Fibroblast of skin of left biceps (primary cell): Measurements from ENCODE around the gene ANKS1A.

ENCODE experiments used
- DNase-seq, 2 experiments: peaks; one replicate each; pipeline ENCODE4 v3.0.0-alpha.2; 2013; ENCODE audit warnings: low read depth in 2 of 2

The ANKS1A gene

GRCh38 chr6:34959224-34959623 lies 70.2 kb downstream of the ANKS1A start:
- DNase-seq, result no peak

DNA sequence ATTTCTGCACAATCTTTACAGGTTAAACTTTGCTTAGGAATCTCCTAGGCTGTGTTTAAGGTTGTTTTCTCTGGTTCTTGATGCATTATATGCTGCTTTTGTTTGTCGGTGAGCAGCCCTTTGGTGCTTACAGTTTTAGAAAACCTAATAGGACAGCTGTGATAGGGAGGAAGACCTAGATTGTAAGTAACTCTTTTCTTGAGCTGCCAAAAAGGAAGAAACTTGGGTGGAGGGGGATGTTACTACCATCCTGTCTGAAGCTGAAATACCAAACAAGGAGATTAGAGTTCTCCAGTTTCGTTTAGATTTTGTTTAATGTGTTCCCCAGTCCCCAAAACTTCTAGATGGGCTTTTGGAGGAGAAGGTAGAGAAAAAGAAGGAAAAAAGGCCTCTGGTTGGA lies 72.0 kb downstream of the ANKS1A start:
- DNase-seq, result no peak

GRCh38 chr6:34961574-34961973 lies 72.5 kb downstream of the ANKS1A start:
- DNase-seq, result no peak

DNA sequence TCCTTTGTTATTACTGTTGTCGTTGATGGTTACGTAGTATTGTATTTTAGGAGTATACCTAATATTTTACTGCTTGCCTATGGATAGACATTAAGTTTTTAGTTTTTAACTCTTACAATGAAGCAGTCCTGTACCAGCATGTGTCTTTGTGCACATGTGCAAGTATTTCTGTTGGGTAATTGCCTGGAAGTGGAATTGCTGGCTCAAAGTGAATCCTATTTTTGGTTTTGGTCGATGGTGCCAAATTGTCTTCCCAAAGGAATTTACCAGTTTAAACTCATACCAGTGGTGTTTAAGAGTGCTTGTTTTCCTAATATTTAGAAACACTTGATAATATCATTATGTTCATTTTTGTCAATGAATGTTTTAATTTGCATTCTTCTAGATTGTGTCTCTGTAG lies 75.5 kb downstream of the ANKS1A start:
- DNase-seq, result peak; percentile 47 to 57

DNA sequence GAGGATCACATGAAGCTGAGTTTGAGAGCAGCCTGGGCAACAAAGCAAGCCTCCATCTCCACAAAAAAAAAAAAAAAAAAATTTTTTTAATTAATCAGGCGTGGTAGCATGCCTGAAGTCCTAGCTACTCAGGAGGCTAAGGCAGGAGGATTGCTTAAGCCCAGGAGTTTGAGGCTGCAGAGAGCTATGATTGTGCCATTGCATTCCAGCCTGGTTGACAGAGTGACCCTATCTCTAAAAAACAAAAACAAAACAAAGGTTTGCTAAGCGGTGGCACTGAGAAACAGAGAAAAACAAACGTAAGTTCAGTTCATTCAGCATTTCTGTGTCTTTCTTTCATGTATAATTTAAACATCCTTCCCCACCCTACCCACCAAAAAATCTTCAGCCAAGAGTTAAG lies 78.4 kb downstream of the ANKS1A start:
- no peak for DNase-seq

DNA sequence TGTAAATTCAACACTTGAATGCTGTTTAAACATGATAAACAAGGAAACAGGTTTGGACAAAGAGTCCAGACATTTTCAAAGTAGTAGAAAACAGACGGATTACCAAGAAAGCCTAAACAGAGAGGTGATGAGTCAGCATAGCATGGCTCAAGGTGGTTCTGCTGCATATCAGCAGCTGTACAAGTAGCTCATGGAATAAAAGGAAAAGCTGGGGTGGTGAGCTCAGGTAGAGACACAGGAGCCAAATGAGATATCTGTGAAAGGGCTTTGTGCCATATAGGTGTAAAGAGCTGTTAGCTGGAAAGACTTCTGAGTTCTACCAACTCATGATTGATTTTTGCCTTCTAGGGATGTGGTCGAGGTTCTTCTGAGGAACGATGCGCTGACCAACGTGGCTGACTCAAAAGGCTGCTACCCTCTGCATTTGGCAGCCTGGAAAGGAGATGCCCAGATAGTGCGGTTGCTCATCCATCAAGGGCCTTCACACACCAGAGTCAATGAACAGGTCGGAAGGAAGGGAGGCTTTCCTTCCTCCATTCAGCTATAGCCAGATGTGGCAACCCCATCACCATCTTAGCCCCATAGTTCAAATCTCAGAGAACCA lies 80.7 kb downstream of the ANKS1A start:
- no peak for DNase-seq

- no peak for DNase-seq
Observed at GRCh38 chr6:34970488-34970887, 81.4 kb downstream of the ANKS1A start.

DNA sequence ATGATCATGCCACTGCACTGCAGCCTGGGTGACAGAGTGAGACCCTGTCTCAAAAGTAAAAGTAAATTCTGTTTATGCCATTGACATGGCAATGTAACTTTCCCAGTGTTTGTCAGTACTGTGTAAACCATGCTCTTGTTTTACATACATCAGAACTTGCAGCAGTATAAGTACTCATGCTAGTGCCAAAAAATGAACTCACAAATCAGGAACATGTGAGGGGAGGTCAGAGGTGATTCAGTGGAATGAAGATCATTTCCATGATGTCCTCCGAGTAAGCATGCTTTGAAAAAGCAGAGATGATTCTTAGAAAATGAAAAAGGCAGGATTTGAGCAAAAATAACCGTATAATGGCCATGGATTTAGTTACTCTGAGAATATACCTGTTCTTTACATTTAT lies 81.9 kb downstream of the ANKS1A start:
- DNase-seq, result peak; percentile 74 to 78

DNA sequence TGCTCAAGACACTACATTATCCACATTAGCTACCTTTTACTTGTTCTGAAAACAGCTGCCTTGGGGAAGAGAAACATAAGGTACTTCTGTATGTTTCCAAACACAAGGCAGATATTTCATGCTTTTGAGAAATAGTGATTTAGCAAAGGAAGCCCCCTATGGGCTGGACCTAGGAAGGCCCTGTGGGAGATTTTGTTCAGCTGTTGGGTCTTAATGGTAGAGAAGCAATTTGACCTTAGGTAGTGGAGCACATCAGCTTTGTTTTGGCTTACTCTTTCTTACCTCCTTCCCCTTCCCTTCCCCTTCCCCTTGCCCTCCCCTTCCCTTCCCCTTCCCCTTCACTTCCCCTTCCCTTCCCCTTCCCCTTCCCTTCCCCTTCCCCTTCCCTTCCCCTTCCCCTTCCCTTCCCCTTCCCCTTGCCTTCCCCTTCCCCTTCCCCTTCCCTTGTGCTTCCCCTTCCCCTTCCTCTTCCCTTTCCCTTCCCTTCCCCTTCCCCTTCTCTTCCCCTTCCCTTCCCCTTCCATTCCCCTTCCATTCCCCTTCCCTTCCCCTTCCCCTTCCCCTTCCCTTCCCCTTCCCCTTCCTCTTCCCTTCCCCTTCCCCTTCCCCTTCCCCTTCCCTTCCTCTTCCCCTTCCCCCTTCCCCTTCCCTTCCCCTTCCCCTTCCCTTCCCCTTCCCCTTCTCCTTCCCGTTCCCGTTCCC lies 84.6 kb downstream of the ANKS1A start:
- DNase-seq, result no peak

DNA sequence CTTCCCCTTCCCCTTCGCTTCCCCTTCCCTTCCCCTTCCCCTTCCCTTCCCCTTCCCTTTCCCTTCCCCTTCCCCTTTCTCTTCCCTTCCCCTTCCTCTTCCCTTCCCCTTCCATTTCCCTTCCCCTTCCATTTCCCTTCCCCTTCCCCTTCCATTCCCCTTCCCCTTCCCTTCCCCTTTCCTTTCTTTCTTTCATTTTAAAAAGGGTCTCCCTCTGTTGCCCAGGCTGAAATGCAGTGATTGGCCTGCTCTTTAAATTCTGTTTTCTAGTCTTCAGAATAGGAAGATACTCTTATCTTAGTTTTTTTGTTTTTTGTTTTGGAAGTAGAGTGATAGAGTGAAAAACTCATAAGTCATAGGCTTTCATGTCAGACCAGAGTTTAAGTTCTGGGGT lies 85.2 kb downstream of the ANKS1A start:
- no peak for DNase-seq

- DNase-seq, result no peak
Observed at GRCh38 chr6:34976239-34976638, 87.2 kb downstream of the ANKS1A start.

DNA sequence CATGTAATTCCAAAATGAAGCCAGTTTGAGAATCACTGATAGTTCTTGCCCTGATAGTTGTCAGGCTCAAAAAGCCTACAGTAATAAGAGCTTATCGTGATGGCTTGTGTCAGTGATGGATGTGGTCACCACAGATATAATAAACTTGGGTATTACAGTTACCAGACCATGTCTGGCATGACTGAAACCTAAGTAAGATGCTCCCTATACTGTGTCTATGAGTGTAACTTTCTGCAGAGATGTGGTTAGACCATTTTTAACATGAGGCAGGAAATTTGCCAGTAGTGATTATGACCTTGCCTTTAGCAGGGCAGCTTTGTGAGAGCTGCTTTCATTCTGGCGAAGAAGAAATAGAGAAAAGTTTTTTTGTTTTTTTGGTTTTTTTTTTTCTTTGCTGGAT lies 90.2 kb downstream of the ANKS1A start:
- DNase-seq, result no peak

DNA sequence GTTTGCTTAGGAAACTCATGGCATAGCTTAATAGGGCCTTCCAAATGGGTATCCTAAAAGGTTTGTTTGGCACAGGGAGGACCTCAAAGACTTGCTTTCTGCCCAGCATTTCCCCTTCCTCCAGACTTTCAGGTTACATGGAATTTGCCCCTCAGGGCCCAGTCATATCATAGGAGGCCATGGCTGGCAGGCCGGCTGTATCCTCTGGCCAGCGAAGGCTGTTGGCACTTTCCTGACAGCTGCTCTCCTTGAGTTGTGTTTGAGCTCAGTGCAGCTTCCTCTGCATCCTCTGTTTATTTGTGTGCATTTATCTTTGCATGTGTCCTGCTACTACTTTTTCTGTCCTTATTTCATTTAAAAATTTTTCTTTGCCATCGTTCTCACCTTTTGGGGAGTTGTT lies 90.9 kb downstream of the ANKS1A start:
- no peak for DNase-seq

GRCh38 chr6:34981366-34981765 lies 92.3 kb downstream of the ANKS1A start:
- no peak for DNase-seq

- no peak for DNase-seq
Observed at GRCh38 chr6:34981951-34982350, 92.9 kb downstream of the ANKS1A start.

GRCh38 chr6:34982424-34982852 lies 93.4 kb downstream of the ANKS1A start:
- no peak for DNase-seq

DNA sequence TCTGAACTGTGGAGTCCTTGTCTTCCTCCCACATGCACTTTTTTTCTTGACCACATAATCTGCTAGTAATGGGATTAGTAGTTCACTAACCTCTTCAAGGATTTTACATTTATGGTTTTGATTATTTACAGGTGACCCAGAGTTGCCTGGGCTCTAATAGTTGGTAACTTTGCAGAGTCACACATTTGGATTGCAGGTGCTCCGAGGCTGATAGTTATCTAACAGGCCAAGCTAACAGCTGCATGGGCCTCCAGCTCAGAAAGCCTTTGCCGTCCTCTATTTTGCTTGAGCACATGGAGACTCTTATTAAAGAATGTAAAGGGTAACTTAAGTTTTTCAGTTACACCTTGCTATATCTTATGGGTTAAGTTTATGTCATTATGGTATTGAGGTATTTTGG lies 95.4 kb downstream of the ANKS1A start:
- no peak for DNase-seq

DNA sequence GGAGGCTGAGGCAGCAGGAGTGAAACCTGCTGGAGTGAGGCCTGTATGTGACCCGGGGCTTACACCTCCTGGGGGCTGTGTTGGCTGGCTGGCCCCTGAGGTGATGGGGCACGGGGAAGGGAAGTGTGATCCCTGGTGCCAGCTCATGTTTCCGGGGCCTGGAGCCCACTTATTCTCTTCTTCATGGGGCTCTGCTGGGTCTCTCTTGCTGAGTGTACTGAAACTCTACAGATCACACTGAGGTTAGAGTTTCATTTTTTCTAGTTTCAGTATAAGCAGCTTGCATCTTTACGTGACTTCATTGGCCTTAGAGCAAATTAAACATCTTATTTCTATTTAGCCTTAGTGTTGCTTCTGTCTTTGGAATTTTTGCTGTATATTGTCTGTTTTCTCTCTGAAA lies 96.2 kb downstream of the ANKS1A start:
- no peak for DNase-seq

GRCh38 chr6:34986845-34987246 lies 97.8 kb downstream of the ANKS1A start:
- peak; percentile 50 to 51 for DNase-seq

GRCh38 chr6:34987506-34987905 lies 98.5 kb downstream of the ANKS1A start:
- DNase-seq, result no peak

- DNase-seq, result no peak
Observed at GRCh38 chr6:34990971-34991560, 102.0 kb downstream of the ANKS1A start.

- no peak for DNase-seq
Observed at GRCh38 chr6:34992376-34992775, 103.3 kb downstream of the ANKS1A start.

DNA sequence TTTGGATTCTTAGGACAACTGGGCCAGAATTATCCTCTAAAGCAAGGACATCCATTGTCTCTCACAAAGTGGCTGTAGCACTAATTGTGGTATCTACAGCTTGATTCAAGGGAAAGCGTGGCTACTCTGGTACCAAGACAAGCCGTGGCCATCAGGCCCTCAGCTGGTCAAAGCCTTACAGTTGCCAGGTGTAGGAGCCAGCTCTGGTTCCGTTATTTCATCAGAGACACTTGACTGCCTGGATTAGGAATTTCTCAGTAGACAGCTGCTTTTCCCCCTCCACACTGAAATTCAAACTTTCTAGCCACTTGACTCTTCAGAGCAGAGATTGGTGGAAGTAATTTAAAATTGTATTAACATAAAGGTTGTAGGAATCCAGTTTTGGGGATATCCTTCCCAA lies 104.2 kb downstream of the ANKS1A start:
- no peak for DNase-seq
